GM23338 (cell line): ENCODE measurements around the gene ADAMTSL2. TPM values are rescaled to one million over a fixed set of nuclear protein-coding genes. Genes with fewer than 3 reads are reported as not detected.

ENCODE experiments used
- ATAC-seq: fragments of 200-7000 bp; cut with Tn5 transposase; 3 replicates; pipeline ENCODE4 v1.9.1; 2020
- DNase-seq: peaks from one replicate; pipeline ENCODE4 v3.0.0-alpha.2; 2015; ENCODE audit warnings: low spot score
- H2AFZ ChIP-seq: fragments of 200-600 bp; sonication (generic); 2 replicates; pipeline ENCODE4 v1.8.0; 2016; ENCODE audit warnings: antibody characterized with exemption, mild to moderate bottlenecking, moderate library complexity
- H3F3A ChIP-seq: fragments of 200-600 bp; sonication (generic); replicated peaks from 2 replicates; pipeline ENCODE4 v1.8.0; 2017; ENCODE audit warnings: antibody characterized with exemption, mixed run types, low read depth
- H3K27ac ChIP-seq: fragments of 200-600 bp; sonication (generic); 2 replicates; pipeline ENCODE4 v1.6.1; 2016; ENCODE audit warnings: low read depth
- H3K27me3 ChIP-seq: fragments of 200-600 bp; sonication (generic); 2 replicates; pipeline ENCODE4 v1.8.0; 2016; ENCODE audit warnings: mild to moderate bottlenecking, mixed run types, moderate library complexity; ENCODE audit not compliant: insufficient read depth
- H3K36me3 ChIP-seq: fragments of 200-600 bp; sonication (generic); 2 replicates; pipeline ENCODE4 v1.8.0; 2016; ENCODE audit warnings: mild to moderate bottlenecking; ENCODE audit not compliant: insufficient read depth
- H3K4me1 ChIP-seq: fragments of 200-600 bp; sonication (generic); 2 replicates; pipeline ENCODE4 v1.8.0; 2016; ENCODE audit warnings: mild to moderate bottlenecking, moderate library complexity; ENCODE audit not compliant: insufficient read depth
- H3K4me2 ChIP-seq: fragments of 200-600 bp; sonication (generic); 2 replicates; pipeline ENCODE4 v1.7.1; 2017; ENCODE audit warnings: mixed run types
- H3K4me3 ChIP-seq: fragments of 200-600 bp; sonication (generic); 2 replicates; pipeline ENCODE4 v1.6.1; 2016; ENCODE audit warnings: mixed run types
- H3K79me2 ChIP-seq: fragments of 200-600 bp; sonication (generic); replicated peaks from 2 replicates; pipeline ENCODE4 v1.8.0; 2017; ENCODE audit warnings: mild to moderate bottlenecking; ENCODE audit not compliant: insufficient read depth
- H3K9me2 ChIP-seq: fragments of 200-600 bp; sonication (generic); 2 replicates; pipeline ENCODE4 v1.8.0; 2017; ENCODE audit not compliant: insufficient read depth
- H4K20me1 ChIP-seq: fragments of 200-600 bp; sonication (generic); replicated peaks from 2 replicates; pipeline ENCODE4 v1.8.0; 2017; ENCODE audit warnings: mild to moderate bottlenecking; ENCODE audit not compliant: insufficient read depth
- H3K27ac Mint-ChIP-seq: 2 replicates; pipeline ENCODE4 v1.8.0; 2020; ENCODE audit warnings: inconsistent platforms, mild to moderate bottlenecking, moderate library complexity, mixed read lengths
- H3K27me3 Mint-ChIP-seq: 3 replicates; pipeline ENCODE4 v1.8.0; 2022; ENCODE audit warnings: low read depth, mild to moderate bottlenecking, moderate library complexity, mixed read lengths, inconsistent platforms; ENCODE audit not compliant: insufficient read depth, poor library complexity
- H3K36me3 Mint-ChIP-seq: 3 replicates; pipeline ENCODE4 v1.8.0; 2021; ENCODE audit warnings: low read depth, mild to moderate bottlenecking, inconsistent platforms, moderate library complexity, mixed read lengths
- H3K4me1 Mint-ChIP-seq: 3 replicates; pipeline ENCODE4 v1.8.0; 2020; ENCODE audit warnings: mild to moderate bottlenecking, inconsistent platforms, mixed read lengths
- H3K4me3 Mint-ChIP-seq: 3 replicates; pipeline ENCODE4 v1.8.0; 2021; ENCODE audit warnings: moderate library complexity, mild to moderate bottlenecking, inconsistent platforms, mixed read lengths
- H3K9me3 Mint-ChIP-seq: 3 replicates; pipeline ENCODE4 v1.8.0; 2020; ENCODE audit warnings: moderate library complexity, mild to moderate bottlenecking, inconsistent platforms, mixed read lengths
- CREB1 ChIP-seq: fragments of 250-450 bp; sonication (Bioruptor Pico); IDR thresholded peaks from 2 replicates; pipeline ENCODE4 v1.5.0; 2020; ENCODE audit warnings: low read depth, mild to moderate bottlenecking, moderate library complexity
- EZH2 ChIP-seq: fragments of 200-600 bp; sonication (generic); IDR thresholded peaks from one replicate; pipeline ENCODE4 v1.8.0; 2017; ENCODE audit warnings: antibody characterized with exemption, mild to moderate bottlenecking, low read depth; ENCODE audit not compliant: unreplicated experiment
- EZH2phosphoT487 ChIP-seq: fragments of 200-600 bp; sonication (generic); IDR thresholded peaks from one replicate; pipeline ENCODE4 v1.8.1; 2018; ENCODE audit warnings: antibody characterized with exemption; ENCODE audit not compliant: unreplicated experiment
- POLR2AphosphoS5 ChIP-seq: IDR thresholded peaks from 2 replicates; pipeline ENCODE4 v1.6.1; 2016; ENCODE audit warnings: antibody characterized with exemption, low read depth
- REST ChIP-seq: IDR thresholded peaks from one replicate; pipeline ENCODE4 v1.6.1; 2018; ENCODE audit warnings: antibody characterized with exemption; ENCODE audit not compliant: unreplicated experiment
- STAT1 ChIP-seq: IDR thresholded peaks from one replicate; pipeline ENCODE4 v1.6.1; 2016; ENCODE audit warnings: antibody characterized with exemption; ENCODE audit not compliant: unreplicated experiment
- polyA plus RNA-seq: library from polyadenylated mRNA; unstranded; fragments of >200 nt; fragmentation: Nextera tagmentation; extraction: Ambion mirVana; gene quantifications from 2 replicates; pipeline ENCODE4 v1.2.1, GENCODE V29; 2016
- total RNA-seq: library from RNA; depleted of rRNA; stranded (reverse); fragments of >200 nt; shearing (Covaris generic); gene quantifications from 2 replicates; pipeline ENCODE4 v1.2.3, GENCODE V29; 2014
- TF ChIP-seq, protein P1 (sequence below): fragments of 250-450 bp; sonication (Bioruptor Pico); IDR thresholded peaks from 2 replicates; pipeline ENCODE4 v1.5.0; 2020; ENCODE audit warnings: mild to moderate bottlenecking, moderate library complexity
- TF ChIP-seq, protein P2 (sequence below): IDR thresholded peaks from 2 replicates; pipeline ENCODE4 v1.6.1; 2016; ENCODE audit warnings: antibody characterized with exemption

The ADAMTSL2 gene
- total and polyA plus RNA-seq, 2 experiments from 2014 or later, result 0.15 to 0.66 TPM

- Histone ChIP-seq H3K4me3 (no peak overlapping the region), H2AFZ (no peak overlapping the region), H3K9me2 (no peaks in the 10 kb centered on the region), H4K20me1 (no peaks in the 10 kb centered on the region), H3K36me3 (no peaks in the 10 kb centered on the region), H3F3A (no peaks in the 10 kb centered on the region), H3K4me2 (no peak overlapping the region), H3K79me2 (no peaks in the 10 kb centered on the region), H3K27ac (no peak overlapping the region), H3K4me1 (no peaks in the 10 kb centered on the region; the same call in 1 of the 2 replicates), H3K27me3 (peaks cover 15% of the 10 kb centered on the region)
- DNase-seq, result no peak
- Mint-ChIP-seq H3K4me1 (peaks cover 26% of the 10 kb centered on the region), H3K27ac (no peak overlapping the region), H3K9me3 (no peaks in the 10 kb centered on the region), H3K27me3 (peaks cover 17% of the 10 kb centered on the region), H3K36me3 (no peaks in the 10 kb centered on the region), H3K4me3 (no peak overlapping the region)
- TF ChIP-seq, protein P1, sequence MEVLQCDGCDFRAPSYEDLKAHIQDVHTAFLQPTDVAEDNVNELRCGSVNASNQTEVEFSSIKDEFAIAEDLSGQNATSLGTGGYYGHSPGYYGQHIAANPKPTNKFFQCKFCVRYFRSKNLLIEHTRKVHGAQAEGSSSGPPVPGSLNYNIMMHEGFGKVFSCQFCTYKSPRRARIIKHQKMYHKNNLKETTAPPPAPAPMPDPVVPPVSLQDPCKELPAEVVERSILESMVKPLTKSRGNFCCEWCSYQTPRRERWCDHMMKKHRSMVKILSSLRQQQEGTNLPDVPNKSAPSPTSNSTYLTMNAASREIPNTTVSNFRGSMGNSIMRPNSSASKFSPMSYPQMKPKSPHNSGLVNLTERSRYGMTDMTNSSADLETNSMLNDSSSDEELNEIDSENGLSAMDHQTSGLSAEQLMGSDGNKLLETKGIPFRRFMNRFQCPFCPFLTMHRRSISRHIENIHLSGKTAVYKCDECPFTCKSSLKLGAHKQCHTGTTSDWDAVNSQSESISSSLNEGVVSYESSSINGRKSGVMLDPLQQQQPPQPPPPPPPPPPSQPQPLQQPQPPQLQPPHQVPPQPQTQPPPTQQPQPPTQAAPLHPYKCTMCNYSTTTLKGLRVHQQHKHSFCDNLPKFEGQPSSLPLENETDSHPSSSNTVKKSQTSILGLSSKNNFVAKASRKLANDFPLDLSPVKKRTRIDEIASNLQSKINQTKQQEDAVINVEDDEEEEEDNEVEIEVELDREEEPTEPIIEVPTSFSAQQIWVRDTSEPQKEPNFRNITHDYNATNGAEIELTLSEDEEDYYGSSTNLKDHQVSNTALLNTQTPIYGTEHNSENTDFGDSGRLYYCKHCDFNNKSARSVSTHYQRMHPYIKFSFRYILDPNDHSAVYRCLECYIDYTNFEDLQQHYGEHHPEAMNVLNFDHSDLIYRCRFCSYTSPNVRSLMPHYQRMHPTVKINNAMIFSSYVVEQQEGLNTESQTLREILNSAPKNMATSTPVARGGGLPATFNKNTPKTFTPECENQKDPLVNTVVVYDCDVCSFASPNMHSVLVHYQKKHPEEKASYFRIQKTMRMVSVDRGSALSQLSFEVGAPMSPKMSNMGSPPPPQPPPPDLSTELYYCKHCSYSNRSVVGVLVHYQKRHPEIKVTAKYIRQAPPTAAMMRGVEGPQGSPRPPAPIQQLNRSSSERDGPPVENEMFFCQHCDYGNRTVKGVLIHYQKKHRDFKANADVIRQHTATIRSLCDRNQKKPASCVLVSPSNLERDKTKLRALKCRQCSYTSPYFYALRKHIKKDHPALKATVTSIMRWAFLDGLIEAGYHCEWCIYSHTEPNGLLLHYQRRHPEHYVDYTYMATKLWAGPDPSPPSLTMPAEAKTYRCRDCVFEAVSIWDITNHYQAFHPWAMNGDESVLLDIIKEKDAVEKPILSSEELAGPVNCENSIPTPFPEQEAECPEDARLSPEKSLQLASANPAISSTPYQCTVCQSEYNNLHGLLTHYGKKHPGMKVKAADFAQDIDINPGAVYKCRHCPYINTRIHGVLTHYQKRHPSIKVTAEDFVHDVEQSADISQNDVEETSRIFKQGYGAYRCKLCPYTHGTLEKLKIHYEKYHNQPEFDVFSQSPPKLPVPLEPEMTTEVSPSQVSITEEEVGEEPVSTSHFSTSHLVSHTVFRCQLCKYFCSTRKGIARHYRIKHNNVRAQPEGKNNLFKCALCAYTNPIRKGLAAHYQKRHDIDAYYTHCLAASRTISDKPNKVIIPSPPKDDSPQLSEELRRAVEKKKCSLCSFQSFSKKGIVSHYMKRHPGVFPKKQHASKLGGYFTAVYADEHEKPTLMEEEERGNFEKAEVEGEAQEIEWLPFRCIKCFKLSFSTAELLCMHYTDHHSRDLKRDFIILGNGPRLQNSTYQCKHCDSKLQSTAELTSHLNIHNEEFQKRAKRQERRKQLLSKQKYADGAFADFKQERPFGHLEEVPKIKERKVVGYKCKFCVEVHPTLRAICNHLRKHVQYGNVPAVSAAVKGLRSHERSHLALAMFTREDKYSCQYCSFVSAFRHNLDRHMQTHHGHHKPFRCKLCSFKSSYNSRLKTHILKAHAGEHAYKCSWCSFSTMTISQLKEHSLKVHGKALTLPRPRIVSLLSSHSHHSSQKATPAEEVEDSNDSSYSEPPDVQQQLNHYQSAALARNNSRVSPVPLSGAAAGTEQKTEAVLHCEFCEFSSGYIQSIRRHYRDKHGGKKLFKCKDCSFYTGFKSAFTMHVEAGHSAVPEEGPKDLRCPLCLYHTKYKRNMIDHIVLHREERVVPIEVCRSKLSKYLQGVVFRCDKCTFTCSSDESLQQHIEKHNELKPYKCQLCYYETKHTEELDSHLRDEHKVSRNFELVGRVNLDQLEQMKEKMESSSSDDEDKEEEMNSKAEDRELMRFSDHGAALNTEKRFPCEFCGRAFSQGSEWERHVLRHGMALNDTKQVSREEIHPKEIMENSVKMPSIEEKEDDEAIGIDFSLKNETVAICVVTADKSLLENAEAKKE (CRISPR knock-in tag), result no peak
- no peak for TF ChIP-seq REST
- no peak for TF ChIP-seq CREB1 (CRISPR knock-in tag)
- no peak for TF ChIP-seq STAT1
- TF ChIP-seq EZH2phosphoT487, result no peak
- TF ChIP-seq, protein P2, sequence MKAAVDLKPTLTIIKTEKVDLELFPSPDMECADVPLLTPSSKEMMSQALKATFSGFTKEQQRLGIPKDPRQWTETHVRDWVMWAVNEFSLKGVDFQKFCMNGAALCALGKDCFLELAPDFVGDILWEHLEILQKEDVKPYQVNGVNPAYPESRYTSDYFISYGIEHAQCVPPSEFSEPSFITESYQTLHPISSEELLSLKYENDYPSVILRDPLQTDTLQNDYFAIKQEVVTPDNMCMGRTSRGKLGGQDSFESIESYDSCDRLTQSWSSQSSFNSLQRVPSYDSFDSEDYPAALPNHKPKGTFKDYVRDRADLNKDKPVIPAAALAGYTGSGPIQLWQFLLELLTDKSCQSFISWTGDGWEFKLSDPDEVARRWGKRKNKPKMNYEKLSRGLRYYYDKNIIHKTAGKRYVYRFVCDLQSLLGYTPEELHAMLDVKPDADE, result no peak
- TF ChIP-seq EZH2, result no peak
- no peak for TF ChIP-seq POLR2AphosphoS5
- no peak for ATAC-seq
Measured at GRCh38 chr9:133606708-133607025, 72.2 kb downstream of the ADAMTSL2 start.
